ENCODE data around the gene ADARB2. TPM values are rescaled to one million over a fixed set of nuclear protein-coding genes. Genes with fewer than 3 reads are reported as not detected.
A peak's percentile ranks its signal among the peaks of the same experiment; 100 is the strongest.

Gene ADARB2
- total and polyA plus RNA-seq, 8 donors: 0.34 to 24.7 (median 3.2) TPM

DNA sequence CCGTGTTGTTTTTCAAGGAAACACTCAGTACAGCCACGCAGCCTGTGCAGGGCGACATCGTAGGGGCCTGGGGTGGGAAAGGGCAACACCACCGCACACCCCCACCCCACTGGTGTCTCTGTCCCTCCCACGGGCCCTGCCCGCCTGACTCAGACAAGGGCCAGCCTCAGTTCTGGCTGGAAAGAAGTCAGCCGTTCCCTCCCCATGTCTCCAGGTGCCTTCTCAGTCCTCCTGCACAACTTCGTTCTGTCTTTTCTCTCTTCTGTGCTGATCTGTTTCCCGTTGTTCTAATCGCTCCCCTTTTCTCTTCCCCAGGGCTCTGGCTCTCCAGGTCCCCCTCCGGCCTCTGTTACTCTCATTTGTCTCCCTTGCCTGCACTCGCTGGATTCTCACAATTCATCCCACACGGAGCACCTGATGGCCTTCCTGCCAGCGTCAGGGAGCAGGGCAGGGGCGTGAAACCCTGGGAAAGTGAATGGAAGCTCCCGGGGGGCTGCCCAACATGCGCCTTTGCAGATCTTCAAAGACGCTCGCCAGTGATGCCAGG is 583.4 kb downstream of the ADARB2 start:
- Histone ChIP-seq H3K4me1 (no peaks in the 10 kb centered on the region), H3K36me3 (no peaks in the 10 kb centered on the region), H3K27ac (no peak overlapping the region), H3K9me3 (no peaks in the 10 kb centered on the region), H3K4me3 (no peak overlapping the region), H3K27me3 (no peaks in the 10 kb centered on the region)
- WGBS, 2 donors: 59 to 72% methylated on average over 20 of the region's 20 CpGs
- FAIRE-seq (no peak), DNase-seq (peak in 1 of 6 donors; percentile 52), ATAC-seq (no peak)
- intact Hi-C loops (cut with DNase I): no loop called here
- TF ChIP-seq, protein P1, sequence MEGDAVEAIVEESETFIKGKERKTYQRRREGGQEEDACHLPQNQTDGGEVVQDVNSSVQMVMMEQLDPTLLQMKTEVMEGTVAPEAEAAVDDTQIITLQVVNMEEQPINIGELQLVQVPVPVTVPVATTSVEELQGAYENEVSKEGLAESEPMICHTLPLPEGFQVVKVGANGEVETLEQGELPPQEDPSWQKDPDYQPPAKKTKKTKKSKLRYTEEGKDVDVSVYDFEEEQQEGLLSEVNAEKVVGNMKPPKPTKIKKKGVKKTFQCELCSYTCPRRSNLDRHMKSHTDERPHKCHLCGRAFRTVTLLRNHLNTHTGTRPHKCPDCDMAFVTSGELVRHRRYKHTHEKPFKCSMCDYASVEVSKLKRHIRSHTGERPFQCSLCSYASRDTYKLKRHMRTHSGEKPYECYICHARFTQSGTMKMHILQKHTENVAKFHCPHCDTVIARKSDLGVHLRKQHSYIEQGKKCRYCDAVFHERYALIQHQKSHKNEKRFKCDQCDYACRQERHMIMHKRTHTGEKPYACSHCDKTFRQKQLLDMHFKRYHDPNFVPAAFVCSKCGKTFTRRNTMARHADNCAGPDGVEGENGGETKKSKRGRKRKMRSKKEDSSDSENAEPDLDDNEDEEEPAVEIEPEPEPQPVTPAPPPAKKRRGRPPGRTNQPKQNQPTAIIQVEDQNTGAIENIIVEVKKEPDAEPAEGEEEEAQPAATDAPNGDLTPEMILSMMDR (IDR thresholded peaks at IDR 0.05): no peak

DNA sequence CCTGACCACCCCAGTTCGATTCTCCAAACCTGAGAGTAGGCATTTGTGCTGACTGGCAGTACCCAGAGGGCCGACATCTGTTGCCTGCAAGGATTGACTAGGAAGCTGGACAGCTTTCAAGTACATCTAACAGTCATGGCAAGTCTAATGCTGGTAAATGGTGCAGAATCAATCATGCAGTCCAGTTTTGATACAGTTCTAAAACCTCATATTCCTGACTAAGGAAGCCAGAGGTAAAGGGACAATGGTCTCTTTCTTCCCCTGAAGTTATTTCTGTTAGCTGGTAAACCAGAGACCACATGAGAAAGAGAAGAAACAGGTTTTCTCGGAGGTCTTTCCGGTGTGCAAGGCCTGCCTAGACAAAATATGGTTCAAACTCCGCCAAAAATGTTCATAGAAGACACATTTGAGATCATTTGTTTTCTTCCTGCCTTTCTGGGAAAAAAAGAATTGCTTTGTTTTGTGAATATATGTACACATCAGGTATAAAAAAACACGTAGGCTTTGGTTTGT is 584.0 kb downstream of the ADARB2 start:
- ATAC-seq (peak in 2 of 4 donors; percentile 6 to 11), DNase-seq (no peak), FAIRE-seq (no peak)
- no peaks in the 10 kb centered on the region for H3K9me3 ChIP-seq
- TF ChIP-seq, protein P1 (IDR thresholded peaks at IDR 0.05): no peak
- H3K4me1 ChIP-seq: no peaks in the 10 kb centered on the region
- H3K27ac ChIP-seq: no peak overlapping the region
- WGBS, 2 donors: 65 to 69% methylated on average over 6 of the region's 6 CpGs
- no peaks in the 10 kb centered on the region for H3K27me3 ChIP-seq
- H3K36me3 ChIP-seq: no peaks in the 10 kb centered on the region
- intact Hi-C loops (cut with DNase I): no loop called here
- H3K4me3 ChIP-seq: no peak overlapping the region

DNA sequence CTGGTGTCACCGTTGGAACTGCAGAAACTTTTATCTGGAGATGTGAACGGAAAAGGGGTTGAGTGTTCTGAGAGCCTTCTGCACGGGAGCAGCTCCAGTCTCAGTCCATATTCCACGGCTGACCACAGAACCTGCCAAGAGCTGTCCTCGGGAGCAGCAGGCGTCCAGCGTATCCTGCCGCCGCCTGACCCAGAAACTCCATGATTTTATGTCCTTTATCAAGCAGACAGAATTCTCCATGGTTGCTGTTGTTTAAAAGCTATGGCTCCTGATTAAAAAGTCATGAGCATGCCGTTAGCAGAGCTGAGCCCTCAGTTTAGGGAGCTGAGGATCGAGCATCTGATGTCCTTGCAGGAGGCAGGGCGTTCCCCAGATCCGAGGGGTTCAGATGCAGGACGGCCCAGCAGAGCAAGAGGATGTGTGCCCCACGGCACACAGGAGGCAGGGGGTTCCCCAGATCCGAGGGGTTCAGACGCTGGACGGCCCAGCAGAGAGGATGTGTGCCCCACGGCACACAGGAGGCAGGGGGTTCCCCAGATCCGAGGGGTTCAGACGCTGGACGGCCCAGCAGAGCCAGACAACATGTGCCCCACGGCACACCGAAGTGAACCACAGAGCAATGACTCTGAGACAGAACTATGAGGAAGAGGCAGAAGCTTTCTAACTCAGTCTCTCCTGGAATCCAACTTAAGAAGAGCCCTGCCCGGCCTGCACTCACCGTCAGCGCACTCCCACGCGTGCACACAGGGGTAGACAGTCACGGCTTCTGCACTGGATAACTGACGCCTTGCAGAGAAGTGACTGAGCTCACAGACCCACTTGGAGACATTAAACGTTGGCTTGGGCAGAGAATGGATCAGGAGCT is 584.7 kb downstream of the ADARB2 start:
- Histone ChIP-seq H3K27me3 (no peaks in the 10 kb centered on the region), H3K27ac (no peak overlapping the region), H3K4me3 (no peak overlapping the region), H3K4me1 (no peaks in the 10 kb centered on the region), H3K9me3 (no peaks in the 10 kb centered on the region), H3K36me3 (no peaks in the 10 kb centered on the region)
- ATAC-seq: no peak
- DNase-seq: no peak
- WGBS, 2 donors: 74 to 85% methylated on average over 32 of the region's 32 CpGs
- intact Hi-C loops (cut with DNase I): no loop called here
- TF ChIP-seq, protein P1 (IDR thresholded peaks at IDR 0.05): no peak
- no peak for FAIRE-seq

DNA sequence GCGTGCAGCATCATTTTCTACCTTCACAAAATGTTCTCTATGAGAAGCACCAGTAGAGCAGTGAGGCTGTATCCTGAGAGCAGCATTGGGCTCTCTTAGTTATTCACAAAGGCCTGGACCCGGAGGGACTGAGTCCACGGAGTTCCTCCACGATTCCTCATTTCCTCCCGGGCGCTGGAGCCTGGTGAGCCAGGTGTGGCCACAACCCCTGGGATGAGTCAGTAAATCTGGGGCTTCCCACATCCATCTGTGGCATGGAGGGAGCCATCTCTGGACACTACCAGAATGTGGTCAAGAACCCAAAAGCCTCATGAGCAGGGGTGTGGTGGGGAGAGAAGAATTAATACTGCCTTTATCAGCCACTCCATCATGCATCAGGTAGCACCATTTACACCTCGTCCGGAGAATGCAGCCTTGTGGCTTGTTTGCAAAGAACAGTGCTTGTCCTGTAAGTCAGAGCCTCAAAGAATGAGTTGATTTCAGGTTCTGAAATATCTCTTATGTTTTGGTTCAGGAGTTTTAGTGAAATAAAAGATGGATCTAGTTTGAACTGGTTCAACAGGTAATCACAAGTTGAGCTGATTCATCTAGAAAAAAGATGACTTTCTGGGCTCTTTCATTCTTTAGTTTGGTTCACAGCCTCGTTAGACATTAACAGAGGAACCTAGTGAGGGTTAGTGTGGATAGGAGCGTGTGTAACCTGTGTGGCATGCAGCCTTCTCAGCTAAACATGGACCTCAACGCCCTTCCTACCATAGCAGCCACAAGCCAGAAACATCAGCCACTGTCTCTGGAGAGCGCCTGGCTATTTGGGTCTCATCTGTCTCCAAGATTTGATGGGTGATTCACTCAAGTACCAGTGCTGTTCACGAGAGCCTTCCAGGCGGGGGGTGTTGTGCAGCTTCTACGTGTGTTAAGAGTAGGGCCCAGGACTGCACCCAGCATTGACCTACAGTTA is 586.0 kb downstream of the ADARB2 start:
- Histone ChIP-seq H3K4me1 (no peaks in the 10 kb centered on the region), H3K27me3 (no peaks in the 10 kb centered on the region), H3K4me3 (no peak overlapping the region), H3K27ac (peak overlapping the region in 2 of 4 donors; percentile 15 to 44), H3K36me3 (no peaks in the 10 kb centered on the region), H3K9me3 (no peaks in the 10 kb centered on the region)
- ATAC-seq (peak in 2 of 4 donors; percentile 35 to 69), FAIRE-seq (no peak), DNase-seq (no peak)
- intact Hi-C loops (cut with DNase I): no loop called here
- 57 to 65% methylated on average over 15 of the region's 15 CpGs for WGBS, 2 donors
- TF ChIP-seq, protein P1 (IDR thresholded peaks at IDR 0.05): no peak
